ENCODE data around the gene BRD3OS. TPM values are rescaled to one million over a fixed set of nuclear protein-coding genes. Genes with fewer than 3 reads are reported as not detected.

Gene BRD3OS, protein sequence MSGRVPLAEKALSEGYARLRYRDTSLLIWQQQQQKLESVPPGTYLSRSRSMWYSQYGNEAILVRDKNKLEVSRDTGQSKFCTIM
- total RNA-seq (2022), result 13.3 and 15.2 TPM in 2 replicates
- Bru-seq, nascent RNA, result percentile 53 among the genes with signal in this experiment
- BruChase-seq, experiment 1, labeled RNA remaining after a 6-hour chase, result percentile 80 among the genes with signal in this experiment
- BruChase-seq, experiment 2, labeled RNA remaining after a 2-hour chase, result percentile 61 among the genes with signal in this experiment
- long read RNA-seq, full-length matches to known transcripts, result 25 of 55 reads
- long read RNA-seq, partial matches to known transcripts, result 1 of 55 reads
- long read RNA-seq, other reads (novel, unspliced or antisense), result 29 of 55 reads

DNA sequence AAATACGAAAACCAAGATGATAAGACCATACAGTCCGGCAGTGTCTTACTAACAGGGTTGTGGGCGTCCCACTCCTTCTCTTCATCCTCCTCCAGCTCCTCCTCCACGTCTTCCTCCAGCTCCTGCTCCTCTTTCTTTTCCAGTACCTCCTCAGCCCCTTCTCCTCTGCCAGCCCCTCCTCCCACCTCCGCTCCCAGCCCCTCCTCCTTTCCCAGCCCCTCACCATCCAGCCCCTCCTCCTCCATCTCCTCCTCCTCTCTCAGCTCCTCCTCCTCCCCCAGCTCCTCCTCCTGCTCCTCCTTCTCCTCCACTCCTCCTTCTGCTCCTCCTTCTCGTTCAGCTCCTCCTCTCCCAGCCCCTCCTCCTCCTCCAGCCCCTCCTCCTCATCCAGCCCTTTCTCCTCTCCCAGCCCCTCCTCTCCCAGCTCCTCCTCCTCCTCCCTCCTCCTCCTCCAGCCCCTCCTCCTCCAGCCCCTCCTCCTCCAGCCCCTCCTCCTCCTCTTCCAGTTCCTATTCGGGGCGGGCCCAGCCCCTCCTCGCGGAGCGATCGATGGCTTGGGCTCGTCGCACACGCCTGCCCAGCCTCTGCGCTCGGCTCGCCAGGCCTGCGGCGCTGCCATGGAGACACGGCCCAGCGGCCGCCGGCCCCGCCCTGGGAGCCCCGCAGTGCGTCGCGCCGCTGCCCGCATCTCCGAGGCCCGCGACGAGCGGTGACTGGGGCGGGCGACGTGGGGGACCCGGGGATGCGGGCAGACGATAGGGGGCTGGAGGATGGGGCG lies at the start of gene BRD3OS:
Gene BRD3OS, plus strand, starts transcription at position 654 of the 778 bp plus-strand sequence. CDS start 1,267 bp downstream, outside the sequence.
- Mint-ChIP-seq H3K9me3 (ENCODE audit: unreplicated experiment) (no peaks in the 10 kb centered on the region), H3K27me3 (ENCODE audit: insufficient read depth, unreplicated experiment) (no peaks in the 10 kb centered on the region), H3K4me3 (ENCODE audit: unreplicated experiment) (peak within 1 kb of the TSS; percentile 80), H3K27ac (ENCODE audit: low read depth, unreplicated experiment) (peak within 1 kb of the TSS; percentile 66), H3K36me3 (ENCODE audit: insufficient read depth, unreplicated experiment) (peaks cover 26% of the 10 kb centered on the region), H3K4me1 (ENCODE audit: insufficient read depth, unreplicated experiment) (no peaks in the 10 kb centered on the region)
- ChIA-PET POLR2A (interaction anchor here (0.6 to 2.1 kb wide), 10 partner anchors 20 to 677 kb away, joined by 3 to 10 read pairs (median 4); partner anchors contain the start of genes MED22, RNU6ATAC and RPL7A), CTCF (interaction anchor here (1.5 kb wide), 1 partner anchor 31 kb away, joined by 4 read pairs; no protein-coding TSS in a partner anchor)
- TF ChIP-seq, protein P1, sequence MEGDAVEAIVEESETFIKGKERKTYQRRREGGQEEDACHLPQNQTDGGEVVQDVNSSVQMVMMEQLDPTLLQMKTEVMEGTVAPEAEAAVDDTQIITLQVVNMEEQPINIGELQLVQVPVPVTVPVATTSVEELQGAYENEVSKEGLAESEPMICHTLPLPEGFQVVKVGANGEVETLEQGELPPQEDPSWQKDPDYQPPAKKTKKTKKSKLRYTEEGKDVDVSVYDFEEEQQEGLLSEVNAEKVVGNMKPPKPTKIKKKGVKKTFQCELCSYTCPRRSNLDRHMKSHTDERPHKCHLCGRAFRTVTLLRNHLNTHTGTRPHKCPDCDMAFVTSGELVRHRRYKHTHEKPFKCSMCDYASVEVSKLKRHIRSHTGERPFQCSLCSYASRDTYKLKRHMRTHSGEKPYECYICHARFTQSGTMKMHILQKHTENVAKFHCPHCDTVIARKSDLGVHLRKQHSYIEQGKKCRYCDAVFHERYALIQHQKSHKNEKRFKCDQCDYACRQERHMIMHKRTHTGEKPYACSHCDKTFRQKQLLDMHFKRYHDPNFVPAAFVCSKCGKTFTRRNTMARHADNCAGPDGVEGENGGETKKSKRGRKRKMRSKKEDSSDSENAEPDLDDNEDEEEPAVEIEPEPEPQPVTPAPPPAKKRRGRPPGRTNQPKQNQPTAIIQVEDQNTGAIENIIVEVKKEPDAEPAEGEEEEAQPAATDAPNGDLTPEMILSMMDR (IDR thresholded peaks at IDR 0.05; ENCODE audit: unreplicated experiment), result no peak
- intact Hi-C loops (cut with micrococcal nuclease), result no loop called here
- BruUV-seq (replicated peaks), result no TSS peak
- peak; percentile 98 for DNase-seq (ENCODE audit: unreplicated experiment)

DNA sequence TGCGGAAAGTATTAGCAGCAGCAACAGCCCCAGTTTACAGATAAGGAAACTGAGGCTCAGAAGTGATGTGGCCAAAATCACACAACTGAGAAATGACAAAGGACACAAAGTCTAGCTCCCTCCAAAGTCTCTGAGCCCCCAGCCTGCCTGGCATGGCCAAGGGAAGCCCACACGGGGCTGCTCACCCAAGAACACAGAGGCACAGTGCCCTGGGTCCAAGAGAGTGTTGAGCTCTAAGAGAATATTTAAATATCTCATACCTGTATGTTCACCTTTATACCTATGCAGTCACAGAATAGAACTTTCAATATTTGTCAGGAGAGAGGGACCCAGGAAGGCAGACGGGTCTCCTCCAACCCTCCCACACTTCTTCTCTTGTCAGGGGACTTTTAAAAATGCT lies 49.8 kb upstream of the BRD3OS start:
- DNase-seq (ENCODE audit: unreplicated experiment), result no peak
- CTCF ChIA-PET, result no interaction called here
- Mint-ChIP-seq H3K27me3 (ENCODE audit: insufficient read depth, unreplicated experiment) (no peaks in the 10 kb centered on the region), H3K27ac (ENCODE audit: low read depth, unreplicated experiment) (no peak overlapping the region), H3K9me3 (ENCODE audit: unreplicated experiment) (no peaks in the 10 kb centered on the region), H3K4me1 (ENCODE audit: insufficient read depth, unreplicated experiment) (peaks cover 6% of the 10 kb centered on the region), H3K4me3 (ENCODE audit: unreplicated experiment) (no peak overlapping the region), H3K36me3 (ENCODE audit: insufficient read depth, unreplicated experiment) (peaks cover 11% of the 10 kb centered on the region)
- intact Hi-C loops (cut with micrococcal nuclease), result no loop called here
- TF ChIP-seq, protein P1 (IDR thresholded peaks at IDR 0.05; ENCODE audit: unreplicated experiment), result no peak
- POLR2A ChIA-PET, result no interaction called here
- BruUV-seq (replicated peaks), result no TSS peak

DNA sequence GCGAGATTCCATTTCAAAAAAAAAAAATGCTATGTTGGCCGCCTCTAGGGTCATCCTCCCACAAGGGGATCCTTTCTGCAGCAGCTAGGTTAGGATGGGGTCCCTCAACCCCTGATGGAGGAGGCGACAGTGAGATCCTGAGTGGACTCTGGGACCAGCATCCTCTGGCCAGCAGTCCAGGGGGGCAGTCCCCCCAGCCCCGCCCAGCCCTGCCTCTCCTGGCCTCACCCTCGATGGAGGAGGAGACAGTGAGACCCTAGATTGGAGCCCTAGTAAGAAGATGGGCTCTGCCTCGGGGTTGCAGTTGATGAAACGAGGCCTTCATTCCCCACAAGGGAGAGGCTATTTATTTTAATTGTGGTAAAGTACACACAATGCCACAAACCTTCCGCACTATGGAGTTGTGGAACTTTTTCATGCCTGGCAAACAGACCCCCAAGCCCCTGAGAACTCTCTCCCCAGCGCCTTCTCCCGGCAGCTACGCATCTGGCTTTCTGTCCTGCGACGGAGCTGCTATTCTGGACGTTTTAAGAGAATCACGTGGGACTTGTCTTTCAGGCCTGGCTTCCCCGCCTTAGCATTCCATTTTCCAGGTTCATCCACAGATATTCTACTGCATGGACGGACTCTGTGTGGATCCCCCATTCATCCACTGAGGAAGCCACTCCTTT lies 49.0 kb upstream of the BRD3OS start:
- no peak overlapping the region for H3K27ac Mint-ChIP-seq (ENCODE audit: low read depth, unreplicated experiment)
- DNase-seq (ENCODE audit: unreplicated experiment), result no peak
- POLR2A ChIA-PET, result interaction anchor here (1.0 kb wide), 1 partner anchor 619 kb away, joined by 4 read pairs; no protein-coding TSS in a partner anchor
- no peaks in the 10 kb centered on the region for H3K27me3 Mint-ChIP-seq (ENCODE audit: insufficient read depth, unreplicated experiment)
- H3K9me3 Mint-ChIP-seq (ENCODE audit: unreplicated experiment), result no peaks in the 10 kb centered on the region
- H3K36me3 Mint-ChIP-seq (ENCODE audit: insufficient read depth, unreplicated experiment), result peaks cover 11% of the 10 kb centered on the region
- H3K4me3 Mint-ChIP-seq (ENCODE audit: unreplicated experiment), result no peak overlapping the region
- intact Hi-C loops (cut with micrococcal nuclease), result no loop called here
- peaks cover 6% of the 10 kb centered on the region for H3K4me1 Mint-ChIP-seq (ENCODE audit: insufficient read depth, unreplicated experiment)
- TF ChIP-seq, protein P1 (IDR thresholded peaks at IDR 0.05; ENCODE audit: unreplicated experiment), result no peak
- no TSS peak for BruUV-seq (replicated peaks)
- CTCF ChIA-PET, result interaction anchor here (1.5 kb wide), 1 partner anchor 15 kb away, joined by 6 read pairs; no protein-coding TSS in a partner anchor

Data from MCF 10A (cell line).